ENCODE data around the gene SLC35B1. TPM values are rescaled to one million over a fixed set of nuclear protein-coding genes. Genes with fewer than 3 reads are reported as not detected.
A peak's percentile ranks its signal among the peaks of the same experiment; 100 is the strongest.

The SLC35B1 gene
- total and polyA plus RNA-seq, 10 of the 15 experiments (the other 5 are each of a cell fraction or from before 2014, with no cell fraction given), result 40.0 to 113 (median 51.6) TPM

DNA sequence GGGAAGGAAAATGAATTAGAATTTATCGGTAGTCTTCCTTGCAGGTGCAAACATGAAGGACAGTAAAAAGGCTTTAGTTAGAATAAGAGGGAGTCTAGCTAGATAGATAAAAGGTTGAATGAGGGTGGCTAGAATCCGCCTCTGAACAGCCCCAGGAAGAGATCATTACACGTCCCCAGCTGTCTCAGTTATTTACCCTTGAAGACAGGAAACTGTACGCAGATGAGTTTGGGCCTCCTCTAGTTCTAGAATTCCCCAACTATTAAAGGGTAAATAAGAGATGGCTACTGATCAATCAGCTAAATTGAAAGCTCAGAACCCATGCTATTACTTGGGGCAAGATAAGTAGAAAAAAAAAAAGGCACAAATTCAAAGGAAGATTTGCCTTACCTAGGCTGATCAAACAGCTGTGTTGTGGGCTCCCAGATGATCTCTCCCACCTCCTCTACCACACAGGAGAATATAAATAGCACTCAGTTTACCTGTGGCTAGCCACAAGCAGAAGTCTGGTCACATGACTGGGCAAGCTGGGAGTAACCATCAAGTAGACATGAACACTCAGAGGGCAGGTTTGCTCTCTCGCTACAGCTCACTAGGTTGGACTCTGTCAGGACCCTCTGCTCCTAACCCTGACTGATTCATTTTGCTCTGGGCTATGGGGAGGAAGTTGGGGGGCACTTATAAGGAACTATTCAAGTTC lies 39.2 kb upstream of the SLC35B1 start (continued):
- TF ChIP-seq SREBF2 (IDR thresholded peaks at IDR 0.05; ENCODE audit: low read length) (no peak), JUND (IDR thresholded peaks at IDR 0.05; ENCODE audit: low read depth, low read length) (no peak), MEF2A (IDR thresholded peaks at IDR 0.05; ENCODE audit: insufficient read depth, low read depth, low read length) (peak; percentile 95), NBN (IDR thresholded peaks at IDR 0.05) (0 out of 2 replicates have a peak, but pooled peaks have one; percentile 55), YBX1 (IDR thresholded peaks at IDR 0.05) (no peak), POU2F2 (IDR thresholded peaks at IDR 0.05; ENCODE audit: borderline replicate concordance, low read depth, low read length) (peak; percentile 68; the same call in 2 of the 3 replicates), ZZZ3 (IDR thresholded peaks at IDR 0.05; ENCODE audit: control insufficient read depth, insufficient read length, low read depth) (no peak), NRF1 (conservative IDR thresholded peaks at IDR 0.05; ENCODE audit: low read depth, low read length) (no peak), ZBED1 (IDR thresholded peaks at IDR 0.05; ENCODE audit: borderline replicate concordance) (peak; percentile 86), EGR1 (IDR thresholded peaks at IDR 0.05; ENCODE audit: borderline replicate concordance in 1 of 2, low read depth in 2 of 2, low read length in 2 of 2) (peak in 1 of 2 experiments; percentile 43; a peak in 1 of 3 replicates), SP1 (IDR thresholded peaks at IDR 0.05; ENCODE audit: low read depth, low read length) (peak; percentile 55), CREM (IDR thresholded peaks at IDR 0.05; ENCODE audit: low read depth) (peak; percentile 79), BCL11A (IDR thresholded peaks at IDR 0.05; ENCODE audit: low read depth, low read length) (peak; percentile 61), STAT1 (conservative IDR thresholded peaks at IDR 0.05) (no peak)
- TF ChIP-seq, protein P1, sequence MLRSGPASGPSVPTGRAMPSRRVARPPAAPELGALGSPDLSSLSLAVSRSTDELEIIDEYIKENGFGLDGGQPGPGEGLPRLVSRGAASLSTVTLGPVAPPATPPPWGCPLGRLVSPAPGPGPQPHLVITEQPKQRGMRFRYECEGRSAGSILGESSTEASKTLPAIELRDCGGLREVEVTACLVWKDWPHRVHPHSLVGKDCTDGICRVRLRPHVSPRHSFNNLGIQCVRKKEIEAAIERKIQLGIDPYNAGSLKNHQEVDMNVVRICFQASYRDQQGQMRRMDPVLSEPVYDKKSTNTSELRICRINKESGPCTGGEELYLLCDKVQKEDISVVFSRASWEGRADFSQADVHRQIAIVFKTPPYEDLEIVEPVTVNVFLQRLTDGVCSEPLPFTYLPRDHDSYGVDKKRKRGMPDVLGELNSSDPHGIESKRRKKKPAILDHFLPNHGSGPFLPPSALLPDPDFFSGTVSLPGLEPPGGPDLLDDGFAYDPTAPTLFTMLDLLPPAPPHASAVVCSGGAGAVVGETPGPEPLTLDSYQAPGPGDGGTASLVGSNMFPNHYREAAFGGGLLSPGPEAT (IDR thresholded peaks at IDR 0.05; ENCODE audit: low read depth), result peak; percentile 64; the same call in 1 of the 2 replicates
- TF ChIP-seq, protein P2, sequence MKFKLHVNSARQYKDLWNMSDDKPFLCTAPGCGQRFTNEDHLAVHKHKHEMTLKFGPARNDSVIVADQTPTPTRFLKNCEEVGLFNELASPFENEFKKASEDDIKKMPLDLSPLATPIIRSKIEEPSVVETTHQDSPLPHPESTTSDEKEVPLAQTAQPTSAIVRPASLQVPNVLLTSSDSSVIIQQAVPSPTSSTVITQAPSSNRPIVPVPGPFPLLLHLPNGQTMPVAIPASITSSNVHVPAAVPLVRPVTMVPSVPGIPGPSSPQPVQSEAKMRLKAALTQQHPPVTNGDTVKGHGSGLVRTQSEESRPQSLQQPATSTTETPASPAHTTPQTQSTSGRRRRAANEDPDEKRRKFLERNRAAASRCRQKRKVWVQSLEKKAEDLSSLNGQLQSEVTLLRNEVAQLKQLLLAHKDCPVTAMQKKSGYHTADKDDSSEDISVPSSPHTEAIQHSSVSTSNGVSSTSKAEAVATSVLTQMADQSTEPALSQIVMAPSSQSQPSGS (IDR thresholded peaks at IDR 0.05; ENCODE audit: low read length), result peak; percentile 95
- TF ChIP-seq, protein P3, sequence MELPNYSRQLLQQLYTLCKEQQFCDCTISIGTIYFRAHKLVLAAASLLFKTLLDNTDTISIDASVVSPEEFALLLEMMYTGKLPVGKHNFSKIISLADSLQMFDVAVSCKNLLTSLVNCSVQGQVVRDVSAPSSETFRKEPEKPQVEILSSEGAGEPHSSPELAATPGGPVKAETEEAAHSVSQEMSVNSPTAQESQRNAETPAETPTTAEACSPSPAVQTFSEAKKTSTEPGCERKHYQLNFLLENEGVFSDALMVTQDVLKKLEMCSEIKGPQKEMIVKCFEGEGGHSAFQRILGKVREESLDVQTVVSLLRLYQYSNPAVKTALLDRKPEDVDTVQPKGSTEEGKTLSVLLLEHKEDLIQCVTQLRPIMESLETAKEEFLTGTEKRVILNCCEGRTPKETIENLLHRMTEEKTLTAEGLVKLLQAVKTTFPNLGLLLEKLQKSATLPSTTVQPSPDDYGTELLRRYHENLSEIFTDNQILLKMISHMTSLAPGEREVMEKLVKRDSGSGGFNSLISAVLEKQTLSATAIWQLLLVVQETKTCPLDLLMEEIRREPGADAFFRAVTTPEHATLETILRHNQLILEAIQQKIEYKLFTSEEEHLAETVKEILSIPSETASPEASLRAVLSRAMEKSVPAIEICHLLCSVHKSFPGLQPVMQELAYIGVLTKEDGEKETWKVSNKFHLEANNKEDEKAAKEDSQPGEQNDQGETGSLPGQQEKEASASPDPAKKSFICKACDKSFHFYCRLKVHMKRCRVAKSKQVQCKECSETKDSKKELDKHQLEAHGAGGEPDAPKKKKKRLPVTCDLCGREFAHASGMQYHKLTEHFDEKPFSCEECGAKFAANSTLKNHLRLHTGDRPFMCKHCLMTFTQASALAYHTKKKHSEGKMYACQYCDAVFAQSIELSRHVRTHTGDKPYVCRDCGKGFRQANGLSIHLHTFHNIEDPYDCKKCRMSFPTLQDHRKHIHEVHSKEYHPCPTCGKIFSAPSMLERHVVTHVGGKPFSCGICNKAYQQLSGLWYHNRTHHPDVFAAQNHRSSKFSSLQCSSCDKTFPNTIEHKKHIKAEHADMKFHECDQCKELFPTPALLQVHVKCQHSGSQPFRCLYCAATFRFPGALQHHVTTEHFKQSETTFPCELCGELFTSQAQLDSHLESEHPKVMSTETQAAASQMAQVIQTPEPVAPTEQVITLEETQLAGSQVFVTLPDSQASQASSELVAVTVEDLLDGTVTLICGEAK (IDR thresholded peaks at IDR 0.05; ENCODE audit: borderline replicate concordance), result no peak
- TF ChIP-seq, protein P4, sequence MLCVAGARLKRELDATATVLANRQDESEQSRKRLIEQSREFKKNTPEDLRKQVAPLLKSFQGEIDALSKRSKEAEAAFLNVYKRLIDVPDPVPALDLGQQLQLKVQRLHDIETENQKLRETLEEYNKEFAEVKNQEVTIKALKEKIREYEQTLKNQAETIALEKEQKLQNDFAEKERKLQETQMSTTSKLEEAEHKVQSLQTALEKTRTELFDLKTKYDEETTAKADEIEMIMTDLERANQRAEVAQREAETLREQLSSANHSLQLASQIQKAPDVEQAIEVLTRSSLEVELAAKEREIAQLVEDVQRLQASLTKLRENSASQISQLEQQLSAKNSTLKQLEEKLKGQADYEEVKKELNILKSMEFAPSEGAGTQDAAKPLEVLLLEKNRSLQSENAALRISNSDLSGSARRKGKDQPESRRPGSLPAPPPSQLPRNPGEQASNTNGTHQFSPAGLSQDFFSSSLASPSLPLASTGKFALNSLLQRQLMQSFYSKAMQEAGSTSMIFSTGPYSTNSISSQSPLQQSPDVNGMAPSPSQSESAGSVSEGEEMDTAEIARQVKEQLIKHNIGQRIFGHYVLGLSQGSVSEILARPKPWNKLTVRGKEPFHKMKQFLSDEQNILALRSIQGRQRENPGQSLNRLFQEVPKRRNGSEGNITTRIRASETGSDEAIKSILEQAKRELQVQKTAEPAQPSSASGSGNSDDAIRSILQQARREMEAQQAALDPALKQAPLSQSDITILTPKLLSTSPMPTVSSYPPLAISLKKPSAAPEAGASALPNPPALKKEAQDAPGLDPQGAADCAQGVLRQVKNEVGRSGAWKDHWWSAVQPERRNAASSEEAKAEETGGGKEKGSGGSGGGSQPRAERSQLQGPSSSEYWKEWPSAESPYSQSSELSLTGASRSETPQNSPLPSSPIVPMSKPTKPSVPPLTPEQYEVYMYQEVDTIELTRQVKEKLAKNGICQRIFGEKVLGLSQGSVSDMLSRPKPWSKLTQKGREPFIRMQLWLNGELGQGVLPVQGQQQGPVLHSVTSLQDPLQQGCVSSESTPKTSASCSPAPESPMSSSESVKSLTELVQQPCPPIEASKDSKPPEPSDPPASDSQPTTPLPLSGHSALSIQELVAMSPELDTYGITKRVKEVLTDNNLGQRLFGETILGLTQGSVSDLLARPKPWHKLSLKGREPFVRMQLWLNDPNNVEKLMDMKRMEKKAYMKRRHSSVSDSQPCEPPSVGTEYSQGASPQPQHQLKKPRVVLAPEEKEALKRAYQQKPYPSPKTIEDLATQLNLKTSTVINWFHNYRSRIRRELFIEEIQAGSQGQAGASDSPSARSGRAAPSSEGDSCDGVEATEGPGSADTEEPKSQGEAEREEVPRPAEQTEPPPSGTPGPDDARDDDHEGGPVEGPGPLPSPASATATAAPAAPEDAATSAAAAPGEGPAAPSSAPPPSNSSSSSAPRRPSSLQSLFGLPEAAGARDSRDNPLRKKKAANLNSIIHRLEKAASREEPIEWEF (IDR thresholded peaks at IDR 0.05; ENCODE audit: insufficient replicate concordance, low read depth, low read length), result peak; percentile 73
